CD14-positive monocyte (primary cell): ENCODE data around the gene MAFF. TPM values are rescaled to one million over a fixed set of nuclear protein-coding genes. Genes with fewer than 3 reads are reported as not detected.

ENCODE experiments used
- DNase-seq, 3 donors: peaks; one replicate each; pipeline ENCODE4 v3.0.0-alpha.2; 2011 to 2022
- H2AFZ ChIP-seq: 2 replicates; pipeline ENCODE4 v1.6.0; 2012; ENCODE audit warnings: mild to moderate bottlenecking, low read depth, low read length, inconsistent platforms; ENCODE audit not compliant: insufficient read depth, poor library complexity, severe bottlenecking
- H3K27ac ChIP-seq, 2 donors: 1 replicate in 1 of 2; 2 replicates in 1 of 2; pipeline ENCODE4 v1.5.1; 2012 to 2013; ENCODE audit warnings: low read length in 2 of 2, control low read depth in 1 of 2, inconsistent platforms in 1 of 2, low read depth in 1 of 2, mild to moderate bottlenecking in 1 of 2
- H3K27me3 ChIP-seq, 2 donors: one replicate each; pipeline versions ENCODE4 v1.6.0 to v1.6.1; 2011 to 2013; ENCODE audit warnings: low read length in 2 of 2; ENCODE audit not compliant: control insufficient read depth in 2 of 2, insufficient read depth in 2 of 2
- H3K36me3 ChIP-seq, 2 donors: replicated peaks in 1 of 2; 1 replicate in 1 of 2; 2 replicates in 1 of 2; pipeline versions ENCODE4 v1.5.1 to v1.6.1; 2012 to 2013; ENCODE audit warnings: low read length in 2 of 2, control low read depth in 1 of 2, inconsistent platforms in 1 of 2, mild to moderate bottlenecking in 1 of 2; ENCODE audit not compliant: insufficient read depth in 2 of 2, control insufficient read depth in 1 of 2
- H3K4me1 ChIP-seq, 2 donors: 1 replicate in 1 of 2; 2 replicates in 1 of 2; pipeline versions ENCODE4 v1.5.1 to v1.6.1; 2012 to 2013; ENCODE audit warnings: low read length in 2 of 2, control low read depth in 1 of 2, inconsistent platforms in 1 of 2, mild to moderate bottlenecking in 1 of 2, moderate library complexity in 1 of 2; ENCODE audit not compliant: insufficient read depth in 2 of 2, control insufficient read depth in 1 of 2
- H3K4me2 ChIP-seq: replicated peaks from 2 replicates; pipeline ENCODE3; 2012; ENCODE audit warnings: low read length, moderate library complexity, mild to moderate bottlenecking; ENCODE audit not compliant: poor library complexity, severe bottlenecking; ENCODE audit errors: extremely low read depth
- H3K4me3 ChIP-seq, 3 experiments: fragments of 200-600 bp in 1 of 3; sonication (generic) in 1 of 3; replicated peaks in 1 of 3; 1 replicate in 2 of 3; 2 replicates in 1 of 3; pipeline ENCODE4 v1.5.1; 2011 to 2013; ENCODE audit warnings: low read length in 3 of 3, mild to moderate bottlenecking in 3 of 3, control low read depth in 2 of 3, low read depth in 2 of 3, inconsistent platforms in 1 of 3, moderate library complexity in 1 of 3
- H3K79me2 ChIP-seq: 2 replicates; pipeline ENCODE4 v1.6.0; 2012; ENCODE audit warnings: mild to moderate bottlenecking, control low read depth, inconsistent platforms, low read length, moderate library complexity; ENCODE audit not compliant: insufficient read depth
- H3K9ac ChIP-seq: 2 replicates; pipeline ENCODE4 v1.6.0; 2017; ENCODE audit warnings: low read length, mild to moderate bottlenecking; ENCODE audit not compliant: insufficient read depth, poor library complexity, severe bottlenecking
- H3K9me3 ChIP-seq, 2 donors: replicated peaks in 1 of 2; 1 replicate in 1 of 2; 2 replicates in 1 of 2; pipeline versions ENCODE4 v1.5.1 to v1.6.1; 2012 to 2013; ENCODE audit warnings: low read length in 2 of 2, control low read depth in 1 of 2; ENCODE audit not compliant: control insufficient read depth in 1 of 2, insufficient read depth in 1 of 2
- H4K20me1 ChIP-seq: 2 replicates; pipeline ENCODE4 v1.6.0; 2012; ENCODE audit warnings: mild to moderate bottlenecking, low read length, control low read depth, moderate library complexity; ENCODE audit not compliant: insufficient read depth
- H3K27ac Mint-ChIP-seq, 7 donors: one replicate each; pipeline ENCODE4 v1.8.0; 2020; ENCODE audit warnings: mild to moderate bottlenecking in 7 of 7, mixed read lengths in 7 of 7, moderate library complexity in 6 of 7, inconsistent platforms in 2 of 7
- H3K27me3 Mint-ChIP-seq, 3 donors: one replicate each; pipeline ENCODE4 v1.8.0; 2021 to 2022; ENCODE audit warnings: low read depth in 3 of 3, mild to moderate bottlenecking in 3 of 3, mixed read lengths in 3 of 3, moderate library complexity in 3 of 3, inconsistent platforms in 1 of 3
- H3K36me3 Mint-ChIP-seq, 2 donors: one replicate each; pipeline ENCODE4 v1.8.0; 2020; ENCODE audit warnings: mixed read lengths in 2 of 2, inconsistent platforms in 1 of 2, mild to moderate bottlenecking in 1 of 2
- H3K4me1 Mint-ChIP-seq: one replicate; pipeline ENCODE4 v1.8.0; 2020; ENCODE audit warnings: mild to moderate bottlenecking, mixed read lengths
- H3K4me3 Mint-ChIP-seq, 2 donors: one replicate each; pipeline ENCODE4 v1.8.0; 2020; ENCODE audit warnings: mild to moderate bottlenecking in 2 of 2, mixed read lengths in 2 of 2, moderate library complexity in 1 of 2
- H3K9me3 Mint-ChIP-seq, 7 donors: one replicate each; pipeline ENCODE4 v1.8.0; 2020 to 2022; ENCODE audit warnings: mixed read lengths in 7 of 7, mild to moderate bottlenecking in 6 of 7, moderate library complexity in 6 of 7, inconsistent platforms in 2 of 7
- WGBS: methylation state at CpG from one replicate; pipeline ENCODE4 v1.1.5; 2013; ENCODE audit warnings: missing lambda C conversion rate; ENCODE audit not compliant: insufficient coverage; 5-methylcytosine and 5-hydroxymethylcytosine counted together
- intact Hi-C, 2 donors: fragments of 100-400 bp; cut with micrococcal nuclease; formaldehyde crosslinking; loops; one replicate each; pipeline versions ENCODE4 v1.15.0 to v1.15.1; 2023
- polyA plus RNA-seq, 3 donors: library from polyadenylated mRNA; depleted of rRNA in 1 of 3; unstranded in 2 of 3; stranded (reverse) in 1 of 3; fragments of 300-500 nt in 2 of 3; fragments of >200 nt in 1 of 3; fragmentation: Illumina TruSeq in 2 of 3; gene quantifications; 1 replicate in 2 of 3; 2 replicates in 1 of 3; pipeline ENCODE4 v1.2.3, GENCODE V29; 2012 to 2021
- TF ChIP-seq, protein P1 (sequence below): fragments of 200-600 bp; IDR thresholded peaks from one replicate; pipeline ENCODE4 v1.8.0; 2022; ENCODE audit warnings: antibody characterized with exemption, mild to moderate bottlenecking

Gene MAFF
- polyA plus RNA-seq, 3 donors = 1.5 to 67.3 (median 2.0) TPM

DNA sequence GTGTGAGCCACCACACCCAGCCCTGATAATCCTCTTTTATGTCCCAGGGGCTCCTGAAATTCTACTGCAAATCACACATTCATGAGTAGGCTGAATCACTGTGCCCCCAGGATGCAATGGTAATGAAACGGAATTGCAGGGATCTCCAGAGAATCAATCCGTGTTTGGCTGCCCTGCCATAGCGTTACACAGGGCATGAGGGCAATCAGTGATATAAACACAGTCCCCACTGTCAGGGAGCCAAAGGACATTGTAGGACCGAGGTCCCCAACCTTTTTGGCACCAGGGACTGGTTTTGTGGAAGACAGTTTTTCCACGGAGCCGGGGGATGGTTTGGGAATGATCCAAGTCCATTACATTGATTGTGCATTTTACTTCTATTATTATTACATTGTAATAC lies 11.2 kb upstream of the MAFF start:
- intact Hi-C loops = no loop called here

GRCh38 chr22:38191055-38191454 lies 10.7 kb upstream of the MAFF start:
- Histone ChIP-seq H2AFZ (no peak overlapping the region), H3K36me3 (no peaks in the 10 kb centered on the region), H3K4me2 (no peak overlapping the region), H4K20me1 (no peaks in the 10 kb centered on the region), H3K9ac (no peak overlapping the region), H3K4me3 (no peak overlapping the region), H3K9me3 (no peaks in the 10 kb centered on the region), H3K4me1 (peaks cover 22 to 32% of the 10 kb centered on the region in 2 donors), H3K27ac (no peak overlapping the region), H3K27me3 (no peaks in the 10 kb centered on the region), H3K79me2 (no peaks in the 10 kb centered on the region)
- no peak overlapping the region for H3K27ac Mint-ChIP-seq
- H3K36me3 Mint-ChIP-seq = no peaks in the 10 kb centered on the region
- H3K9me3 Mint-ChIP-seq = peaks cover 0 to 5% (median 0%) of the 10 kb centered on the region in 7 donors
- intact Hi-C loops = no loop called here
- H3K4me1 Mint-ChIP-seq = peaks cover 33% of the 10 kb centered on the region
- peaks cover 0 to 3% (median 2%) of the 10 kb centered on the region in 3 donors for H3K27me3 Mint-ChIP-seq
- no peak overlapping the region for H3K4me3 Mint-ChIP-seq
- 95% methylated on average over 10 of the region's 14 CpGs for WGBS
- TF ChIP-seq, protein P1, sequence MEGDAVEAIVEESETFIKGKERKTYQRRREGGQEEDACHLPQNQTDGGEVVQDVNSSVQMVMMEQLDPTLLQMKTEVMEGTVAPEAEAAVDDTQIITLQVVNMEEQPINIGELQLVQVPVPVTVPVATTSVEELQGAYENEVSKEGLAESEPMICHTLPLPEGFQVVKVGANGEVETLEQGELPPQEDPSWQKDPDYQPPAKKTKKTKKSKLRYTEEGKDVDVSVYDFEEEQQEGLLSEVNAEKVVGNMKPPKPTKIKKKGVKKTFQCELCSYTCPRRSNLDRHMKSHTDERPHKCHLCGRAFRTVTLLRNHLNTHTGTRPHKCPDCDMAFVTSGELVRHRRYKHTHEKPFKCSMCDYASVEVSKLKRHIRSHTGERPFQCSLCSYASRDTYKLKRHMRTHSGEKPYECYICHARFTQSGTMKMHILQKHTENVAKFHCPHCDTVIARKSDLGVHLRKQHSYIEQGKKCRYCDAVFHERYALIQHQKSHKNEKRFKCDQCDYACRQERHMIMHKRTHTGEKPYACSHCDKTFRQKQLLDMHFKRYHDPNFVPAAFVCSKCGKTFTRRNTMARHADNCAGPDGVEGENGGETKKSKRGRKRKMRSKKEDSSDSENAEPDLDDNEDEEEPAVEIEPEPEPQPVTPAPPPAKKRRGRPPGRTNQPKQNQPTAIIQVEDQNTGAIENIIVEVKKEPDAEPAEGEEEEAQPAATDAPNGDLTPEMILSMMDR = no peak
- no peak for DNase-seq

More for the DNA sequence above, 11.2 kb upstream of the MAFF start:
- DNase-seq = no peak
- peaks cover 0 to 5% (median 0%) of the 10 kb centered on the region in 7 donors for H3K9me3 Mint-ChIP-seq
- H3K4me1 Mint-ChIP-seq = peaks cover 33% of the 10 kb centered on the region
- peaks cover 0 to 3% (median 2%) of the 10 kb centered on the region in 3 donors for H3K27me3 Mint-ChIP-seq
- H3K27me3 ChIP-seq = no peaks in the 10 kb centered on the region
- no peak overlapping the region for H3K4me2 ChIP-seq
- H3K27ac ChIP-seq = no peak overlapping the region
- no peaks in the 10 kb centered on the region for H3K79me2 ChIP-seq
- H2AFZ ChIP-seq = no peak overlapping the region
- H3K36me3 Mint-ChIP-seq = no peaks in the 10 kb centered on the region
- H3K4me3 Mint-ChIP-seq = no peak overlapping the region
- H3K9me3 ChIP-seq = no peaks in the 10 kb centered on the region
- WGBS = 100% methylated on average over 3 of the region's 6 CpGs
- no peaks in the 10 kb centered on the region for H4K20me1 ChIP-seq
- TF ChIP-seq, protein P1 = no peak
- no peak overlapping the region for H3K4me3 ChIP-seq
- no peak overlapping the region for H3K27ac Mint-ChIP-seq
- no peaks in the 10 kb centered on the region for H3K36me3 ChIP-seq
- H3K4me1 ChIP-seq = peaks cover 22 to 32% of the 10 kb centered on the region in 2 donors
- no peak overlapping the region for H3K9ac ChIP-seq
